ENCODE results near the gene ZNF485.
"Not testable (repeated sequence)": the region's sequence is repeated elsewhere in the genome, so short reads cannot be mapped to it uniquely, and the experiment has no call there.

DNA sequence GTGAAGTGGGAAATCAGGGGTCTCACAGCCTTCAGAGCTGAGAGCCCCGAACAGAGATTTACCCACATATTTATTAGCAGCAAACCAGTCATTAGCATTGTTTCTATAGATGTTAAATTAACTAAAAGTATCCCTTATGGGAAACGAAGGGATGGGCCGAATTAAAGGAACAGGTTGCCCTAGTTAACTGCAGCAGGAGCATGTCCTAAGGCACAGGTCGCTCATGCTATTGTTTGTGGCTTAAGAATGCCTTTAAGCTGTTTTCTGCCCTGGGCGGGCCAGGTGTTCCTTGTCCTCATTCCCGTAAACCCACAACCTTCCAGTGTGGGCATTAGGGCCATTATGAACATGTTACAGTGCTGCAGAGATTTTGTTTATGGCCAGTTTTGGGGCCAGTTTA, 4.7 kb upstream of the ZNF485 start:
- TF ChIP-seq EZH2 (IDR thresholded peaks at IDR 0.05; ENCODE audit: borderline replicate concordance); EZH2phosphoT487 (IDR thresholded peaks at IDR 0.05; ENCODE audit: low read depth, severe bottlenecking, unreplicated experiment): not testable (repeated sequence)
- TF ChIP-seq, protein P1, sequence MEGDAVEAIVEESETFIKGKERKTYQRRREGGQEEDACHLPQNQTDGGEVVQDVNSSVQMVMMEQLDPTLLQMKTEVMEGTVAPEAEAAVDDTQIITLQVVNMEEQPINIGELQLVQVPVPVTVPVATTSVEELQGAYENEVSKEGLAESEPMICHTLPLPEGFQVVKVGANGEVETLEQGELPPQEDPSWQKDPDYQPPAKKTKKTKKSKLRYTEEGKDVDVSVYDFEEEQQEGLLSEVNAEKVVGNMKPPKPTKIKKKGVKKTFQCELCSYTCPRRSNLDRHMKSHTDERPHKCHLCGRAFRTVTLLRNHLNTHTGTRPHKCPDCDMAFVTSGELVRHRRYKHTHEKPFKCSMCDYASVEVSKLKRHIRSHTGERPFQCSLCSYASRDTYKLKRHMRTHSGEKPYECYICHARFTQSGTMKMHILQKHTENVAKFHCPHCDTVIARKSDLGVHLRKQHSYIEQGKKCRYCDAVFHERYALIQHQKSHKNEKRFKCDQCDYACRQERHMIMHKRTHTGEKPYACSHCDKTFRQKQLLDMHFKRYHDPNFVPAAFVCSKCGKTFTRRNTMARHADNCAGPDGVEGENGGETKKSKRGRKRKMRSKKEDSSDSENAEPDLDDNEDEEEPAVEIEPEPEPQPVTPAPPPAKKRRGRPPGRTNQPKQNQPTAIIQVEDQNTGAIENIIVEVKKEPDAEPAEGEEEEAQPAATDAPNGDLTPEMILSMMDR (IDR thresholded peaks at IDR 0.05; ENCODE audit: poor library complexity): not testable (repeated sequence)
